Hematopoietic multipotent progenitor cell treated with erythropoietin and hydrocortisone succinate and interleukin-3 and kit ligand, for 17 days (in vitro differentiated cells): Measurements from ENCODE around the gene SLC22A6.
"Not testable (repeated sequence)": the region's sequence is repeated elsewhere in the genome, so short reads cannot be mapped to it uniquely, and the experiment has no call there.

Experiments
- DNase-seq: peaks from one replicate; pipeline ENCODE4 v3.0.0-alpha.2; 2015; ENCODE audit warnings: low spot score

Gene SLC22A6

GRCh38 chr11:62985041-62985750 is 429 bp upstream of the SLC22A6 start:
- DNase-seq: no peak

DNA sequence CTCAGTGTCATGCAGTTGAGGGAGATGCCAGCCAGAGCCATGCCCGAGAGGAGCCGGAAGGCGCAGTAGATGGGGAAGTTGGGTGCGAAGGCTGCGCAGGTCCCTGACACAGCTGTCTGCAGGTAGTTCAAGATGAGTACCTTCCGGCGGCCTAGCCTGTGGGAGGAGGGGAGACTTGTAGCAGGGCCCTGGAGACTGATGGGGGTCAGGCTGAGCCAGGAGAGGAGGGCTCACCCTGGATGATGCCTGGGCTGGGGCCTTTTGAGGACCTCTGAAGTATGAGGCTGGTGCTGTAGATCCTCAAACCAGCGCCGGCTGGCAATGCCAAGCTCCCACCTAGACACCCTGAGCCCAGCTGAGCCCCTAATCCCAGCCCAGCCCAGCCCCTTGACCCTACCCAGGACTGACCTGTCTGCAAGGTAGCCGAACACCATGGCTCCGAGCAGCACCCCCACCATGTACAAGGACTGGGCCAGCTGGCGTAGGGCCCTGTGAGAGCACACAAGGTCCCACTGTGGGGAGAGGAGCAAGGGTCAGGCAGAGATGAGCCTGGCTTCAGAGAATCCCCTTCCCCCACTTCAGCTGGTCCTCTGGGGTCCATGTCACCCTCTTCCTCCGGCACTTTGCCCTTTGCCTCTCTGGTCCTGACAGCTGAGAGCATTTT is 1.1 kb downstream of the SLC22A6 start:
- no peak for DNase-seq

DNA sequence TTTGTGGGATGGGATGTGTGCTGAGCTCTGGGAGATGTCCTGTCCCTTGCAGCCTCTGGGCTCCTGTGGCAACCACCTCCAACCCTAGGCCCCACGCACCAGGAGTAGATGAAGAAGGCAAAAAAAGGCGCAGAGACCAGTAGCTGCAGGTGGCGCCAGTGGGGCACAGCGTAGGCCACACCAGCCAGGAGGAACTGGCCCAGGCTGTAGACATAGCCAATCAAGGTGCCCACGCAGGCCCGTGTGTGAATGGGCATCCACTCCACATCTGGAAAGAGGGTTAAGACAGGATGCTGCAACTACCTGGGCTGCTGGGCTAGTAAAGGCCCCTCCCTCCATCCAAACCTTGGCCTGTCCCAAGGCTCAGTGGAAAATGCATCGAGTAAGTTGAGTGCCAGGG is 3.0 kb downstream of the SLC22A6 start:
- no peak for DNase-seq

GRCh38 chr11:62980133-62980760 is 4.5 kb downstream of the SLC22A6 start:
- no peak for DNase-seq

- DNase-seq: no peak
Measured at GRCh38 chr11:62976109-62976508, 8.7 kb downstream of the SLC22A6 start.

DNA sequence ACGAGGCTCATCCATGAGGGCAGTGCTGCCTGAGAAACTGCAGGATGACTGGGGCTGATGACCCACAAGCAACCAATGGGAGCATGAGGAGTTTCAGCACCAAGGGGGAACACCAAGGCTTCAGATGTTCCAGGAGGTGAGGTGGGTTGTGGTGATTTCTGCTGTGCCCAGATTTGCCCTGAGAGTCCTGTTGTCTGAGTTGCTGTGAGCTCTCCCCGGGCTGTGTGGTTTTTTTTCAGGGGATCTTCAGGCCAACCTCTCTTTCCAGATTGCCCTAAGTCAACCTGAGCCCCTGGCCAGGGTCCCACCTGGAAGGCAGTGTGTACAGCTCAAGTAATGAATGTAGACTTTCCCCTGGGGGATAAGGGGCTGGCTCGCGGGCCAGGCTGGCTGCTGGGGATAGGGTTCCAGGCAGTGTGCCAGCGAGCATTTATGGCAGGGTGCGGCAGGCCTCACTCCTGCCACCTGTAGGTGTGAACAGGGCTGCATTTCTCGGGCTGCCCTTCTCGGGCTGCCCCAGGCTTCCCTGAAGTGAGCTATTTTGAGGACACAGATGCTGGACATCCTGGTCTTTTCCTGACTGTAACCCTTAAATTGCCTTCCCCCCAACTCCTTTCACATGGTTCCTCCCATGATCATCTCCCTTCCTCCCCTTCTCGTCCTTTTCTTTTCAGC is 9.8 kb downstream of the SLC22A6 start:
- peak; percentile 9 for DNase-seq

DNA sequence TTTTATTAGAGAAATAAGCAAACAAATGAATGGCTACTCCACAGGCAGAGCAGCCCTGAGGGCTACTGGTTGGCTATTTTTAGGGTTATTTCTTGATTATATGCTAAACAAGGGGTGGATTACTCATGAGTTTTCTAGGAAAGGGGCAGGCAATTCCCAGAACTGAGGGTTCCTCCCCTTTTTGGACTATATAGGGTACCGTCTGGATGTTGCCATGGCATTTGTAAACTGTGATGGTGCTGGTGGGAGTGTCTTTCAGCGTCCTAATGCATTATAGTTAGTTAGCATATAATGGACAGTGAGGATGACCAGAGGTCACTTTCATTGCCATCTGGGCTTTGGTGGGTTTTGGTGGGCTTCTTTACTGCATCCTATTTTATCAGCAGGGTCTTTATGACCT is 19.2 kb downstream of the SLC22A6 start:
- no peak for DNase-seq

DNA sequence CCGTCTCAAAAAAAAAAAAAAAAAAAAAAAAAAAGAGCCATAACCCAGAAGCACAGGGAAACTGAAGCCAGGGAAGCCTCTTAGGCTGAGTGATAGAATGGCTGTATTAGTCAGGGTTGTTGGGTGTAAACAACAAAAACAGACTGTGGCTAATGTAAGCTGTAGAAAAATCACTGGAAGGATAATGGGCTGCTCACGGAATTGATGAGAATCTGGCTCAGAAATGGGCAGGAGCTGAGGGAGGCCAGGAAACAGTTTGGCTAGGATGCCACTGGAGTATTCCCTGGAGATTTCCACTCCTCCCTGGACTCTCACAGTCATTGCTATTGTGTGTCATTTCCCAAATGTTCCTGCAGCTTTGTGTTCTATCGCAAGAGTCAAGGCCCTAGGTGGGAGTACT is 22.4 kb downstream of the SLC22A6 start:
- no peak for DNase-seq

DNA sequence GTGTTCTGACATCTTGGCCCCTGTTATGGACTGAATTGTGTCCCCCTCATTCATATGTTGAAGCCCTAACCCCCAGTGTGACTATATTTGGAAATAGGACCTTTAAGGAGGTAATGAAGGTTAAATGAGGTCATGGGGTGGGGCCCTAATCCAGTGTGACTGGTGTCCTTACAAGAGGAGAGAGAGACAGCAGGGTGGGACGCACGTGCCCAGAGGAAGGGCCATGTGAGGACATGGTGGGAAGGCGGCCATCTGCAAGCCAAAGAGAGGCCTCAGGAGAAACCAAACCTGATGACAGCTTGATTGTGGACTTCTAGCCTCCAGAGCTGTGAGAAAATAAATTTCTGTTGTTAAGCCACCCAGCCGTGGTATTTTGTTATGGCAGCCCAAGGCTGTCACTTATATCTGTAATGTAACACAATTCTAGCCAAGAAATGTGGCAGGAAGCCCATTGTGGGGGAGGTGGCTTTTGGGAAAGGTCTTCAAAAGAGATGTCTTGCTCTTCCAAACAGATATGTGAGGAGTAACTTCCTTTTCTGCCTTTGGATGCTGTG is 23.7 kb downstream of the SLC22A6 start:
- no peak for DNase-seq

GRCh38 chr11:62959422-62959980 is 25.3 kb downstream of the SLC22A6 start:
- DNase-seq: no peak

DNA sequence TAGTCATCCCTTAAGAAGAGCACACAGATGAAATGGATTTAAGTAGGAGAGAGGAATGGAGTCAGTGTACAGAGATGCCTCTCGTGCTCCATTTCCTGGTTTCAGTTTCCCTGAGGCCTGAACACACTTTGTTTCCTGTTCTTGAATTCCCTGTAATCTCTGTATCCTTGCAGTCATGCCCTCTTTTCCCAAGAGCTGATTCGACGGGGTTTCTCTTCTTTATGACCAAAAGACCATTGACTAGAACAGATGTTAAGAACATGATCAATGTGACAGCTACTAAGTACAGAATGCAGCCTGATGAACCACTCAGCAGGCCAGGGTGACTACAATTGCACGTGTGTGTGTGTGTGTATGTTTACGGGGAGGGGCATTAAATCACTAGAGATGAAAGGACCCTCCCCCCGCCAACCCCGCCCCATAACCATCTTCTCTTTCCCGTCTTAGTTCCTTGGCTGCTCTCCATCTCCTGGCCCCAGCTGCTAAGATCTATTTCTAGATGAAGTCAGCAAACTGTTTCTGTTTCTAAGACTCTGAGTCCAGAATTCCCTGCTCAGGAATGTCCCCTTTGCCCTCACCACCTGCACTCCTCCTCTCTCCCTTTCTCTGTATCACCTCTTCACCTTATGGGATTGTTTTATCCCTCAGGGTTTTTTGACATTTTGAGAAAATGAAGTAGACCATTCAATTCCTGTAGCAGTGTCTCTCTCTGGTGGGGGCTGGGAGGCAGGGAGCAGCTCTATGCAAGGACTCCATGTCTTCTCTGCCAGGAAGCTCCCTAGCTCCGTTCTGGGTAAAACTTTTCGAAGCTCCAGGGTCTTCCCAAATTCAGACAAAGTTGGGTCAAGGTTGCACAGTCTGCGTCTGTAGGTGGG is 26.0 kb downstream of the SLC22A6 start:
- DNase-seq: no peak

GRCh38 chr11:62957147-62957546 is 27.6 kb downstream of the SLC22A6 start:
- DNase-seq: no peak

DNA sequence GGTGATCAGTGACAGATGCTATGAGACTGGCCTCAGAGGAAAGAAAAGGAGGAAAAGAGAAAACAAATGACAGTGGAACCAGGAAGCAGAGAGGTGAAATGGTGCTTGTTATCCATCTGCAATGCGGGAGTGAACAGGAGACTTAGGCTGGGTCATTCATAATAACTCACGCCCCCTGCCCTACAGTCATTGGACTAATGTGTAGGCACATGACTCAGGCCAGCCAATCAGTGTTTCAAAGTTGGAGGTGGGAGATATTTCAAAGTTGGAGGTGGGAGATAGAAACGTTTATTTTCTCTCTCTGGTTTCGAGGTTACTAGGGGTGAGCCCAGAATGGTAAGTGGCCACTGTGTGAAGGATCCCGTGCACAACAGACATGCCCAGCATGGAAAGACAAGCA is 30.3 kb downstream of the SLC22A6 start:
- no peak for DNase-seq

DNA sequence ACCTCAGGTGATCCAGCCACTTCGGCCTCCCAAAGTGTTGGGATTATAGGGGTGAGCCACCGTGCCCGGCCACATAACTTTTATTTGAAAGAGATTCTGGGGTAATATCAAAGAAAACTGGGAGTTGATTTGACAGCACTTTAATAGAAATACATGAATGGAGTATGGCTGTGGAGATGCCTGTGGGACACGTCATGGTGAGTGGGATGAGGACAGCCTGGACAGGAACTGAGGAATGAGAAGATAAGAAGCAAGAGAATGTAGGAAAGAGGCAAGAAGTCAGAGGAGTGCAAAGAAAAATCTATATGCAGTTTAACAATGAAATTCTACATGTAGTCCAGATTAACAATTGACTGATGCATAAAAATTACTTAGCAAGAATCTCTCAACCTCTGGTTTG is 31.0 kb downstream of the SLC22A6 start:
- DNase-seq: no peak

DNA sequence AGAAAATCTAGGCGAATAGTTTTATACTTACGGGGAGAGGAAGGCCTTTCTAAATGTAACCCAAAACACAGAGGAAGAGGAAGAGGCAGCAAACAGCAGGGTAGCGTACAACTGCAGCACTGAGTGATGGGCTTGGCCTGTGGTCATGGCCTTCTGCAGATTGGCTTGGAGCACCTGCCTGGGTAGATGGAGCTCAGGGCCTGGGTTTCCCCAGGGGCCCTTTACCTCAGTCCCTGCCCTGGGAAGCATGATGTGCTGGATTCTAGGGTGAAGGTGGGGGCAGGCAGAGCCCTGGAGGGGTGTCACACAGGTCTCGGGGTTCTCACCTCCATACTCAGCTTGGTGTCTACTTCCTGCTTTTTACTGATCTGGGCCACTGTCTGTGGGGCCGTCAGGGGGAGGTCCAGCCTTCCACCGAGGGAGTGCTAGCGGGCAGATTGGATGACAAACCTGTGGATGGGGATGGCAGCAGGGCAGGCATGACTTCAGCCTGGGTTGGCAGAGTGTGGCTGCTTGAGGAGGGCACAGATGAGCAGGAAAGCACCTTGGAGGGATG is 35.9 kb downstream of the SLC22A6 start:
- no peak for DNase-seq

- DNase-seq: not testable (repeated sequence)
Measured at GRCh38 chr11:62945538-62945937, 39.2 kb downstream of the SLC22A6 start.

DNA sequence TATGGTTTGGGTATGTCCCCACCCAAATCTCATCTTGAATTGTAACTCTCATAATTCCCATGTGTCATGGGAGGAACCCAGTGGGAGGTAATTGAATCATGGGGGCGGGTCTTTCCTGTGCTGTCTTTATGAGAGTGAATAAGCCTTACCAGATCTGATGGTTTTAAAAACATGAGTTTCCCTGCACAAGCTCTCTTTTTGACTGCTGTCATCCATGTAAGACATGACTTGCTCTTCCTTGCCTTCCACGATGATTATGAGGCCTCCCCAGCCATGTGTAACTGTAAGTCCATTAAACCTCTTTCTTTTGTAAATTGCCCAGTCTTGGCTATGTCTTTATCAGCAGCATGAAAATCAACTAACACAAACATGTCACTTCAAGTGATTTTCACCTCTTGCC is 47.2 kb downstream of the SLC22A6 start:
- DNase-seq: not testable (repeated sequence)

DNA sequence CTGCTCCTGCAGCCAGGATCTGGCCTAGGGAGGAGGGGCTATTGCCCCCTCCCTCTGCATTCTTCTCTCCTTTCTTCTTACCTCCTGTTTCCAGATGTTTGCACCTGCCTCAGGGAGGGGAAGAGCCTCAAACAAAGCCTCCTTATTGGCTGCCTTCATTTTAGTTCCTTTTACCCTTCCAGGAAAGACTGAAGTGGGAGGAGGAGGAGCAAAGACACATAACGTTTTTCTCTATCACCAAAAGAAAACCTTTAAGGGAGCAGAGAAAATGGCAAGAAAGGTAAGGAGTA is 50.3 kb downstream of the SLC22A6 start:
- DNase-seq: no peak

DNA sequence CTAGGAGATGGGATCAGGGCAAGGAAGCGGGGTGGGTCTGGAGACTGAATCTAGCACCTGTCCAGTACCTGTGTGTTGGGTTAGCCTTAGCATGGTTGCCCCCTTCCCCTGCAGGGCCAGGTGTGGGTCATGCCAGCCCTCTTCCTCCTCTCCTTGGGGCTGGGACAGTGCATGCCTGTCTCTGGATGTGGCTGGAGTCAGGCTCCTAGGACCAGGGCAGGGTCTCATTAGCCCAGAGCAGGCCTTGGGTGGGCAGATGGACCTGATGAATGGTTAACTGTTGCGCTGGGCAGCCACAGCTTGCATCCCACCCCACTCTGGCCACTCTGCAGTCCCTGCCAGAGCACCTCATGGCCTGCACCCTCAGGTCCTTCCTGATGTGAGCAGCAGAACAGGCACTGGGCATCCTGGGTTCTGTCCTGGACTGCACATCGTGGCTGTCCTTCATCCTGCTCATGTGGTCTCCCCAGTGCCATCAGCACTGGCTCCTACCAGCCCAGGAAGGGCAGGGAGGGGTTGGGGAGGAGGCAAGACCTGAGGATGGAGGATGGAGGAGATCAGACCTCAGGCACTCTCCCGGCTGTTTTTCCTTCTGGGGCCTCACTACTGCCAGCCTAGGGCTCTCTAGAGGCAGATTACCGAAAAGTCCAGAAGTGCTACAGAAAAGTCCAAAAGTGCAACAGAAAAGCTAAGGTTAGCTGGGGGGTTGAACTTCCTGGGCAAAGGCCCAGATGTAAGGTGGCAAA is 50.8 kb downstream of the SLC22A6 start:
- DNase-seq: no peak

DNA sequence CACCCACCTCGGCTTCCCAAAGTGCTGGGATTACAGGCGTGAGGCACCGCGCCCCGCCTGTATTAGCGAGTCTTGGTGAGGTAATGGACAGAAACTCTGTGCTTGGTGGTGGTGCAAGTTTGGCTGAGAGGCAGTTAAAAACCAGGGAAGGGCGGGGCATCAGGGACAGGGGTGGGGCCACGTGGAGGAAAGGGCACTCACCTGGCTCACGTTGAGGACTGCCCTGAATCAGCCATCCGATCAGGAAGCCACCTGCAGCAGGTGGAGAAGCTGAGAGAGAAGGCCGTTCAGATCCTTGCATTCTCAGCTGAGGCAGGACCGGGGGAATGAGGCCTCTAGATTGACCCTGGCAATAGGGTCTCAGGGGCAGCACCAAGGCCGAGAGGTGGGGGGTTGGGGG is 51.5 kb downstream of the SLC22A6 start:
- DNase-seq: no peak
